CD4-positive, CD25-positive, alpha-beta regulatory T cell (primary cell): Measurements from ENCODE around the gene MICAL3. TPM values are rescaled to one million over a fixed set of nuclear protein-coding genes. Genes with fewer than 3 reads are reported as not detected.
"Not testable (repeated sequence)": the region's sequence is repeated elsewhere in the genome, so short reads cannot be mapped to it uniquely, and the experiment has no call there.

Experiments
- ATAC-seq, 2 donors: fragments of 150-1000 bp; cut with Tn5 transposase; one replicate each; pipeline ENCODE4 v1.10.0; 2021; ENCODE audit warnings: low read depth in 2 of 2, moderate number of reproducible peaks in 2 of 2, moderate library complexity in 1 of 2
- DNase-seq, 3 donors: peaks; one replicate each; pipeline versions ENCODE4 v3.0.0 to v3.0.0-alpha.2; 2012 to 2022; ENCODE audit warnings: mixed read lengths in 1 of 3
- H3K27ac ChIP-seq: one replicate; pipeline ENCODE4 v1.7.0; 2013; ENCODE audit warnings: mild to moderate bottlenecking, low read length; ENCODE audit not compliant: insufficient read depth, poor library complexity, severe bottlenecking
- H3K27me3 ChIP-seq: one replicate; pipeline ENCODE4 v1.7.0; 2013; ENCODE audit warnings: low read length; ENCODE audit not compliant: control insufficient read depth, insufficient read depth
- H3K36me3 ChIP-seq: one replicate; pipeline ENCODE4 v1.7.0; 2013; ENCODE audit warnings: mild to moderate bottlenecking, low read length, moderate library complexity; ENCODE audit not compliant: control insufficient read depth, insufficient read depth
- H3K4me1 ChIP-seq: 2 replicates; pipeline ENCODE4 v1.7.0; 2013; ENCODE audit warnings: mild to moderate bottlenecking, low read length; ENCODE audit not compliant: insufficient read depth, control insufficient read depth, poor library complexity, severe bottlenecking
- H3K4me3 ChIP-seq: one replicate; pipeline ENCODE4 v1.7.0; 2013; ENCODE audit warnings: low read depth, mild to moderate bottlenecking, low read length, moderate library complexity
- H3K9me3 ChIP-seq, 2 experiments: 1 replicate in 1 of 2; 2 replicates in 1 of 2; pipeline ENCODE4 v1.7.0; 2013; ENCODE audit warnings: low read length in 2 of 2, mild to moderate bottlenecking in 1 of 2, moderate library complexity in 1 of 2; ENCODE audit not compliant: control insufficient read depth in 2 of 2
- H3K27ac Mint-ChIP-seq, 3 donors: one replicate each; pipeline ENCODE4 v1.8.0; 2020 to 2022; ENCODE audit warnings: mild to moderate bottlenecking in 3 of 3, mixed read lengths in 3 of 3, moderate library complexity in 2 of 3
- H3K27me3 Mint-ChIP-seq: one replicate; pipeline ENCODE4 v1.8.0; 2022; ENCODE audit warnings: mild to moderate bottlenecking, mixed read lengths
- H3K36me3 Mint-ChIP-seq: one replicate; pipeline ENCODE4 v1.8.0; 2020; ENCODE audit warnings: mixed read lengths
- H3K4me1 Mint-ChIP-seq, 4 donors: one replicate each; pipeline ENCODE4 v1.8.0; 2020 to 2022; ENCODE audit warnings: mixed read lengths in 4 of 4, mild to moderate bottlenecking in 1 of 4
- H3K4me3 Mint-ChIP-seq, 4 donors: one replicate each; pipeline ENCODE4 v1.8.0; 2020 to 2022; ENCODE audit warnings: mild to moderate bottlenecking in 4 of 4, mixed read lengths in 4 of 4, moderate library complexity in 3 of 4
- H3K9me3 Mint-ChIP-seq, 7 donors: one replicate each; pipeline ENCODE4 v1.8.0; 2020 to 2022; ENCODE audit warnings: mixed read lengths in 7 of 7, mild to moderate bottlenecking in 3 of 7, moderate library complexity in 2 of 7
- polyA plus RNA-seq, 4 donors: library from polyadenylated mRNA; unstranded; fragments of 300-500 nt; fragmentation: Illumina TruSeq; gene quantifications; one replicate each; pipeline ENCODE4 v1.2.3, GENCODE V29; 2021
- total RNA-seq: library from RNA; stranded (reverse); gene quantifications from one replicate; pipeline ENCODE4 v1.2.3, GENCODE V29; 2022

Gene MICAL3
- total and polyA plus RNA-seq, 5 donors from 2014 or later, result 0.71 to 39.9 (median 1.8) TPM

DNA sequence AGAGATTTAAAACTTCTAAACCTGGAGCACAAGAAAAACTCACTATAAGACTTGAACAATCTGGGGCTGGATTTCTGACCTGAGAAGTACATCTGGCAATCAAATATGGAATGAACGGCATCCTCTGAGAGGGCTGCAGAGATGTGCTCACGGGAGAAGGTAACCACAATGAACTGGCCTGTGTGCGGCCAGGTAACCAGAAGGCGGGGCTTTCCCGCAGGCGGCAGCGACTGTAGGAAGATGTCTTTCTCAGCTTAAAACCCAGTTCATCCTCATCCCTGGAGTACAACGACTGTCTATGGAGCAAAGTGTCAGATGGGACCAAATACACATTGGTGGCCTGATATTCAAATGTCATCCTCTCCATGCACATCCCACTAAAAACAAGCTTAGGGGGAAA is 24.5 kb downstream of the MICAL3 start:
- Histone ChIP-seq H3K27me3 (no peaks in the 10 kb centered on the region), H3K4me1 (peaks cover 34% of the 10 kb centered on the region), H3K9me3 (no peaks in the 10 kb centered on the region), H3K36me3 (no peaks in the 10 kb centered on the region), H3K4me3 (peak overlapping the region; percentile 81), H3K27ac (peak overlapping the region; percentile 82)
- DNase-seq (no peak), ATAC-seq (no peak)
- H3K4me1 Mint-ChIP-seq, result peaks cover 27 to 63% (median 44%) of the 10 kb centered on the region in 4 donors
- H3K27me3 Mint-ChIP-seq, result no peaks in the 10 kb centered on the region
- H3K27ac Mint-ChIP-seq, result peak overlapping the region; percentile 38 to 90 (median 88)
- H3K36me3 Mint-ChIP-seq, result no peaks in the 10 kb centered on the region
- H3K4me3 Mint-ChIP-seq, result peak overlapping the region; percentile 85 to 90 (median 86)
- H3K9me3 Mint-ChIP-seq, result peaks cover 0 to 2% (median 0%) of the 10 kb centered on the region in 7 donors

DNA sequence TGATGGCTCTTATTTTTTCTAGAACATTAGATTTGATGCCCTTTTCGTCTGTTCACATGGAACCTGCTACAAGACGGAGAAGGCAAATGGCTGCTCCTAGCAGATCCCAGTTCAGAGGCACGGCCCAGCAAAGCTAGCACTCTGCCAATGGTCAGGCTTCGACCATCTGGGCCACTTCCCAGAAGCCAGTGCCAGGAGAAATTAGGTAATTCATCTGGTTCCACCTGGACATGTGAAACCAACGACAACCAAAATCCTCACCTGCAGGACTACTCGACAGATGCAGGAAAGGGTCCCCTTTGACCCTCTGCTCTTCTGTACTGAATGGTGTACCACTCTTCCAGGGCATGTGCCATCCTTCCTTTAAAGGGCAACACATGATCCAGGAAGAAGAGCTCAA is 25.4 kb downstream of the MICAL3 start:
- H3K9me3 Mint-ChIP-seq, result peaks cover 0 to 2% (median 0%) of the 10 kb centered on the region in 7 donors
- peak overlapping the region; percentile 52 to 90 (median 88) for H3K27ac Mint-ChIP-seq
- no peaks in the 10 kb centered on the region for H3K27me3 Mint-ChIP-seq
- H3K4me1 Mint-ChIP-seq, result peaks cover 29 to 66% (median 46%) of the 10 kb centered on the region in 4 donors
- no peaks in the 10 kb centered on the region for H3K36me3 Mint-ChIP-seq
- Histone ChIP-seq H3K4me3 (peak overlapping the region; percentile 14), H3K27me3 (no peaks in the 10 kb centered on the region), H3K36me3 (no peaks in the 10 kb centered on the region), H3K9me3 (no peaks in the 10 kb centered on the region), H3K4me1 (peaks cover 34% of the 10 kb centered on the region), H3K27ac (no peak overlapping the region)
- ATAC-seq (no peak), DNase-seq (no peak)
- peak overlapping the region; percentile 85 to 90 (median 86) for H3K4me3 Mint-ChIP-seq

DNA sequence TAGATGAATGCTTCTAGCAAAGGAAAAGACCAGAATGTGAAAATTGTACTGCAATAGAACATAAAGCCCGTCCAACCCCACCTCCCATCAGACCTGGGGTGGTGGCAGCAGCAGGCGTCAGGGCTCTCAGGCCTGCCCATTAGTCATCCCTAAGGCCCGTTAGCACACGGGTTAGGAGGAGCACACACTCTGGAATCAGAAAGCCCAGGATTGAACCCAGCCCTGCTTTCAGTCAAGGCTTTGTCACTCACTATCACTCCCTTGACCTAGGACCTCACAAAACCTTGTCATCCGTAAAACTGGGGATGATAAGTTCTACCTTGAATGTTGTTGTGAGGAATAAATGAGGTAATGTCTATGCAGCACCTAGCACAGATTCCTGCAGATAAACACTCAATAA is 26.9 kb downstream of the MICAL3 start:
- ATAC-seq (no peak), DNase-seq (no peak)
- Mint-ChIP-seq H3K36me3 (no peaks in the 10 kb centered on the region), H3K4me3 (peak overlapping the region; percentile 67 to 82 (median 70)), H3K9me3 (peaks cover 0 to 1% (median 0%) of the 10 kb centered on the region in 7 donors), H3K27ac (peak overlapping the region; percentile 85 to 88 (median 88)), H3K27me3 (no peaks in the 10 kb centered on the region), H3K4me1 (peaks cover 29 to 65% (median 48%) of the 10 kb centered on the region in 4 donors)
- peak overlapping the region; percentile 68 for H3K27ac ChIP-seq
- no peak overlapping the region for H3K4me3 ChIP-seq
- H3K36me3 ChIP-seq, result no peaks in the 10 kb centered on the region
- peaks cover 34% of the 10 kb centered on the region for H3K4me1 ChIP-seq
- no peaks in the 10 kb centered on the region for H3K9me3 ChIP-seq
- no peaks in the 10 kb centered on the region for H3K27me3 ChIP-seq

DNA sequence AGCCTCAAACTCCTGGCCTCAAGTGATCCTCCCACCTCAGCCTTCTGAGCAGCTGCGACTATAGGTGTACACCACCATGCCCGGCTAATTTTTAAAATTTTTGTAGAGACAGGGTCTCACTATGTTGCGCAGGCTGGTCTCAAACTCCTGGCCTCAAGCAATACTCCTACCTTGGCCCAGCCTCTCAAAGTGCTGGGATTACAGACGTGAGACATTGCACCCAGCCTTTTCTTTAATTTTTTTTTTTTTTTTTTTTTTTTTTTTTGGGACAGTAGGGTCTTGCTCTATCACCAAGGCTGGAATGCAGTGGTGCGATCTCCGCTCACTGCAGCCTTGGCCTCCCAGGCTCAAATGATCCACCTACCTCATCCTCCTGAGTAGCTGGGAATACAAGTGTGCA is 29.1 kb downstream of the MICAL3 start:
- H3K4me3 ChIP-seq, H3K4me3 Mint-ChIP-seq: not testable (repeated sequence)
- H3K4me1 Mint-ChIP-seq, result peaks cover 21 to 56% (median 48%) of the 10 kb centered on the region in 4 donors

DNA sequence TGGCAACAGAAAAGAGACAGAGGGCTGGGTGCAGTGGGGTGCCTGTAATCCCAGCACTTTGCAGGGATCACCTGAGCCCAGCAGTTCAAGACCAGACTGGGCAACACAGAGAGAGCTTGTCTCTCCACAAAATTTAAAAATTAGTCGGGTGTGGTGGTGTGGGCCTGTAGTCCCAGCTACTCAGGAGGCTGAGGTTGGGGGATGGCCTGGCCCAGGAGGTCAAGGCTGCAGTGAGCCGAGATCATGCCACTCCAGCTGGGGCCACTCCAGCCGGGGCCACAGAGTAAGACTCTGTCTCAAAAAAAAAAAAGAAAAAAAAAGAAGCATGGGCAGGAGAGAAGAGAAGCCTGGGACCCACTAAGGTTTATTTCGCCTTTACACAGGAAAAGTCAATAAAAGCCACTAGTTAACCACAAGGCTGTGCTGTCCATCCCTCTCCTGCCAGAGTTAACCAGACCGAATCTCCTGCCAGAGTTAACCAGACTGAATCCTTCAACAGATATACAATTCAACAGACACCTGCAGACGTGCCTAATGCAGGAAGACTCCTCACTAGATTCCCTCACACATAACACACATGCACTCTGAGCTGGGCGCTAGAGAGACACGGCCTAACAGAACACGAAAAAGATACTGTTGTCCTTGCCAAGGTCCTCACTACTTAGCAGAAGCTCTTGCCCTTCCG is 29.8 kb downstream of the MICAL3 start:
- ATAC-seq (no peak), DNase-seq (no peak)
- H3K4me1 Mint-ChIP-seq, result peaks cover 14 to 51% (median 42%) of the 10 kb centered on the region in 4 donors
- H3K27ac Mint-ChIP-seq, result peak overlapping the region in 2 of 3 donors; percentile 2 to 65
- Histone ChIP-seq H3K27ac (no peak overlapping the region), H3K27me3 (no peaks in the 10 kb centered on the region), H3K4me1 (peaks cover 12% of the 10 kb centered on the region), H3K9me3 (no peaks in the 10 kb centered on the region), H3K36me3 (no peaks in the 10 kb centered on the region), H3K4me3 (no peak overlapping the region)
- H3K27me3 Mint-ChIP-seq, result no peaks in the 10 kb centered on the region
- no peaks in the 10 kb centered on the region for H3K9me3 Mint-ChIP-seq
- H3K36me3 Mint-ChIP-seq, result no peaks in the 10 kb centered on the region
- no peak overlapping the region for H3K4me3 Mint-ChIP-seq

More for the DNA sequence above, 29.1 kb downstream of the MICAL3 start:
- H3K27me3 ChIP-seq, H3K27me3 Mint-ChIP-seq, H3K36me3 Mint-ChIP-seq, DNase-seq, ATAC-seq, H3K9me3 Mint-ChIP-seq, H3K36me3 ChIP-seq, H3K9me3 ChIP-seq: not testable (repeated sequence)
- H3K4me1 ChIP-seq, result peaks cover 17% of the 10 kb centered on the region
- H3K27ac Mint-ChIP-seq, result peak overlapping the region in 1 of 3 donors; percentile 65
- peak overlapping the region; percentile 80 for H3K27ac ChIP-seq

DNA sequence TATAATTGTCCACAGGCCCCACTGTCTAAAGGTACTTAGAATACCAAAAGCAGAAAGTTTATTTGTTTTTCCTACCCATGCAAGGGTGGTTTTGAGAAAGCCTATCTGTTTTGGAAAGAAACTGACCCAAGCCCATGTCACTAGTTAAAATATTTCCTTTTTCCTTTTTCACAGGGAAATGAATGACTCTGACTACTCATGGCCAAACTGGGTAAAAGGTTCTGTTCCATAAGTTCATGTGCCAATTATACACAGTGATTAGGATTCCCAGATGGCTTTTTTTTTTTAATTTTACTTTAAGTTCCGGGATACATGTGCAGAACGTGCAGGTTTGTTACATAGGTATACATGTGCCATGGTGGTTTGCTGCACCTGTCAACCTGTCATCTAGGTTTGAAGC is 31.4 kb downstream of the MICAL3 start:
- Mint-ChIP-seq H3K4me1 (peaks cover 11 to 48% (median 38%) of the 10 kb centered on the region in 4 donors), H3K27ac (peak overlapping the region in 1 of 3 donors; percentile 33), H3K4me3 (peak overlapping the region in 1 of 4 donors; percentile 22)
- not testable (repeated sequence) for H3K9me3 Mint-ChIP-seq, ATAC-seq, H3K27me3 Mint-ChIP-seq, H3K4me3 ChIP-seq, H3K36me3 ChIP-seq, DNase-seq, H3K27me3 ChIP-seq, H3K36me3 Mint-ChIP-seq, H3K9me3 ChIP-seq, H3K27ac ChIP-seq
- peaks cover 12% of the 10 kb centered on the region for H3K4me1 ChIP-seq

DNA sequence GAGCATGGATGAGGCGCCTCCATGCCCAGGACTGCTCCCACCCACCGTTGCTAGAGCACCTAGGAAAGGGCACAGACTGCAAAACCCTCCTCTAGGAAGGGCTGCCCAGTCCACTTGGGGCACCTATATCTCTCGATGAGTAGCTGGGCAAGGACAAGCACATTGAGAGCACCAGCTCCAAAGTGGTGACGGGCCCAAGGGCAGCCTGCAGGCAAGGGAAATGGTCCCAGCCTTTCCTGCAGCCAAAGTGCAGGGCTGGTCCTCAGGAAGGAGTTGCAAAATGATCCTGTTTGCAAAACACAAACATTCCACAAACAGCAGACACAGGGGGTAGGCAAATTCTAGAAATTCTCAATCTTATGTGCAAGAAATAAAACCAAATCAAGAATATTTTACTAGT is 32.4 kb downstream of the MICAL3 start:
- ATAC-seq, H3K27ac Mint-ChIP-seq, H3K4me1 ChIP-seq, H3K9me3 Mint-ChIP-seq, H3K36me3 Mint-ChIP-seq, H3K4me3 Mint-ChIP-seq, H3K27me3 Mint-ChIP-seq, DNase-seq, H3K4me3 ChIP-seq, H3K36me3 ChIP-seq, H3K9me3 ChIP-seq, H3K27ac ChIP-seq, H3K27me3 ChIP-seq: not testable (repeated sequence)
- peaks cover 5 to 46% (median 37%) of the 10 kb centered on the region in 4 donors for H3K4me1 Mint-ChIP-seq

DNA sequence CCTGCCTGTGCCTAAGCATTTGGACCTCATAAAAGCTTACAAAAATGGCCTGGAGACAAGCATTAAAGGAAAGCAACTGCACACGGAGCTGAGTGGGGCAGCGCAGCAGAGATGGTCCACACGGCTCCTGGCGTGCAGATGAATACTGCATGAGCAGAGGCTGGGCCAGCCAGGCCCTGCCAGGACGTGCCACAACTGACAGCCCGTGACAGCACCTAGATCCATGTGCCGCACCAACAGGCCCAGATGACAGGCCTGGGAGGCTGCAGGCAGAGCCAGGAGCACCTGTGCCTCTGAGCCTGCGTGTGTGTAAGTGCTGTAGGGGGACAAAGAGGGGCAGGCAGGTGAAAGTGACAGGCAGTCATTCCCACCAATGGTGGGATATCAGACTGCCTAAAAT is 33.4 kb downstream of the MICAL3 start:
- Histone ChIP-seq H3K9me3 (no peaks in the 10 kb centered on the region), H3K27me3 (no peaks in the 10 kb centered on the region), H3K4me3 (no peak overlapping the region), H3K4me1 (peaks cover 2% of the 10 kb centered on the region), H3K36me3 (no peaks in the 10 kb centered on the region), H3K27ac (no peak overlapping the region)
- no peaks in the 10 kb centered on the region for H3K27me3 Mint-ChIP-seq
- H3K4me1 Mint-ChIP-seq, result peaks cover 5 to 41% (median 33%) of the 10 kb centered on the region in 4 donors
- H3K27ac Mint-ChIP-seq, result peak overlapping the region in 1 of 3 donors; percentile 25
- ATAC-seq, result no peak
- H3K36me3 Mint-ChIP-seq, result no peaks in the 10 kb centered on the region
- H3K9me3 Mint-ChIP-seq, result no peaks in the 10 kb centered on the region
- DNase-seq, result no peak
- no peak overlapping the region for H3K4me3 Mint-ChIP-seq
